D721Med (cell line): ENCODE measurements around the gene ADAP1.

Experiments used
- DNase-seq: peaks from one replicate; pipeline ENCODE4 v3.0.0; 2011; ENCODE audit warnings: low spot score; ENCODE audit not compliant: insufficient read length
- FAIRE-seq: peaks from 2 replicates; lab custom pipeline; 2011; peaks lifted over from hg19 to GRCh38; lab: Jason Lieb, UNC
- TF ChIP-seq, protein P1 (sequence below): IDR thresholded peaks from 2 replicates; pipeline ENCODE4 v1.5.1; 2012; ENCODE audit warnings: mild to moderate bottlenecking, control low read depth; ENCODE audit not compliant: insufficient read depth; ENCODE audit errors: missing control alignments

ADAP1 gene

DNA sequence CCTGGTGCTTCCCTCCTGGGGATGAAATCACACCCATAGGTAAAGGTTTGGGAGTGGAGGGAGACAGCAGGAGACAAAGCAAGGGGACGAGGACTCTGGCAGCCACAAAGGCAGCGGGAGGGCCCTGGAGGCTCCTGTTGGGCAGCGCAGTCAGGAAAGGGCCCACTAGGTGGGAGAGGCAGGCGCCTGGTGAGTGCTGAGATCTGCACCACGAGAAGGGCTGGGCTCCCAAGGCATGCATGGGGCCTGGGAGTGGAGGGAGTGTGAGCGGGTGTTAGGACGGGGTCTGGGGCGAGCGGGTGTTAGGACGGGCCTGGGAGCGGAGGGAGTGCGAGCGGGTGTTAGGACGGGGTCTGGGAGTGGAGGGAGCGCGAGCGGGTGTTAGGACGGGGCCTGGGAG is 65.1 kb downstream of the ADAP1 start:
- DNase-seq (no peak), FAIRE-seq (no peak)
- TF ChIP-seq, protein P1, sequence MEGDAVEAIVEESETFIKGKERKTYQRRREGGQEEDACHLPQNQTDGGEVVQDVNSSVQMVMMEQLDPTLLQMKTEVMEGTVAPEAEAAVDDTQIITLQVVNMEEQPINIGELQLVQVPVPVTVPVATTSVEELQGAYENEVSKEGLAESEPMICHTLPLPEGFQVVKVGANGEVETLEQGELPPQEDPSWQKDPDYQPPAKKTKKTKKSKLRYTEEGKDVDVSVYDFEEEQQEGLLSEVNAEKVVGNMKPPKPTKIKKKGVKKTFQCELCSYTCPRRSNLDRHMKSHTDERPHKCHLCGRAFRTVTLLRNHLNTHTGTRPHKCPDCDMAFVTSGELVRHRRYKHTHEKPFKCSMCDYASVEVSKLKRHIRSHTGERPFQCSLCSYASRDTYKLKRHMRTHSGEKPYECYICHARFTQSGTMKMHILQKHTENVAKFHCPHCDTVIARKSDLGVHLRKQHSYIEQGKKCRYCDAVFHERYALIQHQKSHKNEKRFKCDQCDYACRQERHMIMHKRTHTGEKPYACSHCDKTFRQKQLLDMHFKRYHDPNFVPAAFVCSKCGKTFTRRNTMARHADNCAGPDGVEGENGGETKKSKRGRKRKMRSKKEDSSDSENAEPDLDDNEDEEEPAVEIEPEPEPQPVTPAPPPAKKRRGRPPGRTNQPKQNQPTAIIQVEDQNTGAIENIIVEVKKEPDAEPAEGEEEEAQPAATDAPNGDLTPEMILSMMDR: no peak

DNA sequence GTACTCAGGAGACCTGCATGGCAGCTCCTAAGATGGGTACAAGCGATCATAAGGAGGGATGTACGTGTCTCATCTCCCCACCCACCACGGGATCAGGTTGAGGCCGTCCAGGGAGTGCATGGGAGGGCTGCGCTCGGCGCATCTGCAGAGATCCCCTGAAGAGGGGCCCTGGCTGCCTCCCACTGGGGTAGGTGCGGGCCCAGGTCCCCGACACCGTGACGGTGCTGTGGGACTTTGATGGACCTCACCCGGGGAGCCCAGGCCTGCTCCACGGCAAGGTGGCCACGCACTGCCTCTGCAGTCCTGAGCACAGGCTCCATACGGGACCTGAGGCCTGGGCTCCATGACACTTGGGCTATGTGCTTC is 65.5 kb downstream of the ADAP1 start:
- DNase-seq (no peak), FAIRE-seq (no peak)
- TF ChIP-seq, protein P1: no peak

GRCh38 chr7:888081-889024 is 66.1 kb downstream of the ADAP1 start:
- DNase-seq (no peak), FAIRE-seq (no peak)
- TF ChIP-seq, protein P1: no peak

DNA sequence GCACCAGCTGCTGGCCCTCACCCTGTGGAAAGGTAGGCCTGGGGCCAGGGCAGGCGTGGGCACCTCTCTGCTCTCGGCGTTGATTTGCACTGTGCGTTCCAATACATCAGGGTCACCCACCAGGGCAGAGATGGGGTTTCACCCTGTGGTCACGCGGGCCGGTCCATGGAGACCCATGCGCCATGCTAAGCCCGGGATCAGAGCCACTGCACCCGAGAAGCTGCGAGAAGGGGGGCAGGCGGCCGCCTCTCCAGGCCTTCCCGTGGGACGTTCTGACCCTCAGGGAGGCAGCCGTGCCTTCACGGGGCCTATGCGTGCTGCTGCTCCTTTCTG is 67.0 kb downstream of the ADAP1 start:
- DNase-seq: no peak
- TF ChIP-seq, protein P1: no peak
- no peak for FAIRE-seq

DNA sequence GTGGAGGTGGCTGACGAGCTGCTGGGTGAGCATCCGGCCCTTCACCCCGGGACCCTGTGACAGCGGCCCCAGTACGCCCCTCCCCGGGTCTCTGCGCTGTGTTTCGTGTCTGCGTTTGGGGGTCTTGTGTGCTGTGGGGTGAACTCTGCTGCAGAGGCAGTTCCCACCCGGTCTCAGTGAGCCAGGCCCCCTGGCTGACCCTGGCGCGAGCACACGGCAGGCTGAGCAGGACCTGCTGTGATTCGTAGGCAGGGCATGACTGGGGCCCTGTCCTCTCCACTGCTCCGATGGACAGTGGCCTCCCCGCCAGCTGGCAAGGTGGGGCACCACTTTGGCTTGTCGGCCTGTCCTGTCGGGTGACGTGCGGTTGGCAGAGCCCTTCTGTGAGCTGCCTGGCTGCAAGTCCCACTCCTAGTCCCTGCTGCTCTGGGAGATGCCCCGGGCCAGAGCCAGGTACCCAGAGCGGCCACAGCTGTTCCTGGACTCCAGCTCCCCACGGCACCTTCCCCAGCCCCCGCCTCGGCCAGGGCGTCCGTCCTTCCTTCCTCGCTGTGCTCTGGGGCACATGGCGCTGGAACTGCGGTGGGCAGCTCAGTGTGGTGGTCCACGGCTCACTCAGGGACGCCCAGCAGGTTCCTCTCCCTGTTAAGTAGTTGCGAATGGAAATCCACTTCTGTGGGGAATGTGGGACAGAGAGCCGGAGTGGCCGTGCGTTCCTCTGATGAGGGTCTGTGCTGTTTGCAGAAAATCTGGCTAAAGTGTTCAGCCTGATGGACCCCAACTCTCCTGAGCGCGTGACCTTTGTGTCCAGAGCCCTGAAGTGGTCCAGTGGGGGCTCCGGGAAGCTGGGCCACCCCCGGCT is 67.6 kb downstream of the ADAP1 start:
- FAIRE-seq: no peak
- TF ChIP-seq, protein P1: no peak

DNA sequence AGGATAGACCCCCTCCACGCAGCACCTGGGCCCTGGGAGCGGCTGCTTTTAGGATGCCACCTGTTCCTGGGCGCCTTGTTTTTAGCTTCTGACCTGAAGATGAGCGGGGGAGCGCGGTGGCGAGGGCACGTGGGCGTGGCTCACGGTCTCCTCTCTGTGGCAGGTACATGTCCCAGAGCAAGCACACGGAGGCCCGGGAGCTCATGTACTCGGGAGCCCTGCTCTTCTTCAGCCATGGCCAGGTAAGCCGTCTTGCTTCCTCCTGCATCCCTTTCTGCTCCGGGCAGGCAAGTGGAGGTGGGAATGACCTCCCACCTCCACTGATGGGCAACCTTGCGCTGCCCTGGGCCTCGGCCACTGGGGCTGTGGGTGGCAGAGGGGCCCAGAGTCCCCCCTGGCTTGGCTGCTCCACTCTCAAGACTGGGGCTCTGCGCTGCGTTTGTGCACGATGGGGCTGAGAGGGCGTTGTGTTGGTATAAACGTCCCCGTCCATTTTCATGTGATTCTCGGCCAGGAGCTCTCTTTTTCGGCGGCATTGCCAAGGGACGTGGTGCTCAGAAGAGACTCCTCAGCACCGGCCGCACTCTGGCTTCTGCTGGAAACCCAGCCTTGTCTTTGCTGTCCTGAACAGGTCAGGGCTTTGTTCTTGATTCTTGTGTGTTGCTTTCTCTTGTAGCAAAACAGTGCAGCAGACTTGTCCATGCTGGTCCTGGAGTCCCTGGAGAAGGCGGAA is 68.4 kb downstream of the ADAP1 start:
- DNase-seq (no peak), FAIRE-seq (no peak)

More for the DNA sequence above, 67.6 kb downstream of the ADAP1 start:
- no peak for DNase-seq

More for the DNA sequence above, 68.4 kb downstream of the ADAP1 start:
- TF ChIP-seq, protein P1: no peak
